Measurements from ENCODE around the gene ATP8B3. TPM values are rescaled to one million over a fixed set of nuclear protein-coding genes. Genes with fewer than 3 reads are reported as not detected.

Gene ATP8B3
- total RNA-seq, 1 experiment from 2014 or later = 5.8 TPM

GRCh38 chr19:1833540-1833939 lies 21.5 kb upstream of the ATP8B3 start:
- no peak for DNase-seq (ENCODE audit: low read depth)

GRCh38 chr19:1832046-1832663 lies 20.1 kb upstream of the ATP8B3 start:
- DNase-seq (ENCODE audit: low read depth) = no peak

DNA sequence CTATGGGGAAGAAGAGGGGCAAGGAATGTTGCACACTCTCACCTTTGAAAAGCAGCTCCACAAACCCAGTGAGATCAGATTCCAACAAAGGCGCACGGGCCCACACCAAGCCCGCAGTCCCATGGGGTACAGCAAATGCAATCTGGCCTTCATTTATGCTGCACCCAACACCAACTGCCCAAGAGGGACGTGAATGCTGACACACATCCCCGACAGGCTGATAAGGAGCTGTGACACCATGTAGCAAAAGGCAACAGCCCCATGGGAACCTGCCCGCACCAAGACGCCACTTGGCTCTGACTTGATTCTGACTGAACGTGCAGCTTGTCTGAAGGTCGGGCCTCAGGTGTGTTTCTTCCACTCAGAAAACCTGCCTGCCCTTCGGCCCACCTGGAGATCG lies 18.9 kb upstream of the ATP8B3 start:
- DNase-seq (ENCODE audit: low read depth) = no peak

DNA sequence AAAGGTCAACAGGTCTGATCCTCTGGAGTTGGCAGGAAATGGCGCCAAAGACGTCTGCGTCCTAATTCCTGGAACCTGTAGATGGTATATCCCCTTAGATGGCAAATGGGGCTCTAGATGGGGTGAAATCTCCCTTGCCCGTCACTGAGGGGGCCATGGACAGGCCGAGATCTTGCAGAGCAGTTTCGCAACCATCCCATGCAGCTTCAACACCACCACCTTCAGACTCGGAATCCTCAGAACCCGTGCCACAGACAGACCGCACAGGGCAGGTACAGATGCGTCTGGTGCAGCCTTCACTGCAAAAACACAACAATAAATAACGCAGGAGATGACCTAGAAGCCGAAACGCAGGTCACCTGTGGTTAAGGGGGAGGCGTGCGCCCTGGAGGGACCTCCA lies 18.5 kb upstream of the ATP8B3 start:
- DNase-seq (ENCODE audit: low read depth) = no peak

- no peak for DNase-seq (ENCODE audit: low read depth)
Observed at GRCh38 chr19:1829958-1830357, 17.9 kb upstream of the ATP8B3 start.

- DNase-seq (ENCODE audit: low read depth) = no peak
Observed at GRCh38 chr19:1828279-1829238, 16.5 kb upstream of the ATP8B3 start.

- DNase-seq (ENCODE audit: low read depth) = no peak
Observed at GRCh38 chr19:1827566-1828278, 15.6 kb upstream of the ATP8B3 start.

DNA sequence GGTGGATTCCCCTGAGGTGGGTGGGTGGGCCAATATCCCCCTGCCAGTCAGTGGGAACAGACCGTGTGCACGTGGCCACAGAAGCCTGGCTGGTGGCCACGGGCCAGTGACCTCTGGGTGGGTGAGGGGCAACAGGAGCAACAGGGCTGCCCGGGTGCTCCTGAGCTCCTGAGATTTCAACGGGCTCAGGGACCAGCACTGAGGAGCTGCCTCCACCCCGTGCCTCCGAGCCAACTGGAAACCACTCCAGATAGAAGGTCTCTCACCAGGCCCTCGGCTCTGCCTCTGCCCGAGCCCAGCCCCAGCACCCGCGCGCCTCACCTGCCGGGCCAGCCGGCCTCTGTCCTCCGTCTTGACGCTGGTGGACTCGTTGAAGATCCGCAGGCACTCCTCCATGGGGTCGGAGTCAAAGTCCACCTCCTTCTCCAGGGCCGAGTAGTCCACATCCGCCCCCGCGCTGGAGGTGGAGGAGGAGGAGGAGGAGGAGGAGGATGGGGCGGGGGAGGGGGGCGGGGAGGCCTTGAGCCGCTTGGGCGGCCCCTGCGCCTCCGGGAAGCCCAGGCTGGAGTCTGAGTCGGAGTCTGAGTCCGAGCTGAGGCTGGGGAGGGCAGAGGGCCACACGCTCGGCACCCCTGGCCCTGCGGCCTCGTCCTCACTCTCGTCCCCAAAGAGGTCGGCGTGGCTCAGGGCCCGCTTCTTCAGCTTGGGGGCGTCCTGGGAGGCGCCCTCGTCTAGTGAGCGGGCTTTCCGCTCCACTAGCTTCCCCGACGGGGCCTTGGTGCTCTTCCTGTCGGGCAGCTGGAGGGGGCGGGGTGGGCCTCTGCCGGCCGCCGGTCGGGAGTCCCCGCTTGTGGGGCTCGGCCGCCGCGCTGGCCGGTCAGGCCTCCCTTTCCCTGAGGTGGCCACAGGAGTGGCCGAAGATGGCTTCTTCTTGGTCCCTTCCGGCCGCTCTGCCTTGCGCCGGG lies 14.8 kb upstream of the ATP8B3 start:
- DNase-seq (ENCODE audit: low read depth) = no peak

DNA sequence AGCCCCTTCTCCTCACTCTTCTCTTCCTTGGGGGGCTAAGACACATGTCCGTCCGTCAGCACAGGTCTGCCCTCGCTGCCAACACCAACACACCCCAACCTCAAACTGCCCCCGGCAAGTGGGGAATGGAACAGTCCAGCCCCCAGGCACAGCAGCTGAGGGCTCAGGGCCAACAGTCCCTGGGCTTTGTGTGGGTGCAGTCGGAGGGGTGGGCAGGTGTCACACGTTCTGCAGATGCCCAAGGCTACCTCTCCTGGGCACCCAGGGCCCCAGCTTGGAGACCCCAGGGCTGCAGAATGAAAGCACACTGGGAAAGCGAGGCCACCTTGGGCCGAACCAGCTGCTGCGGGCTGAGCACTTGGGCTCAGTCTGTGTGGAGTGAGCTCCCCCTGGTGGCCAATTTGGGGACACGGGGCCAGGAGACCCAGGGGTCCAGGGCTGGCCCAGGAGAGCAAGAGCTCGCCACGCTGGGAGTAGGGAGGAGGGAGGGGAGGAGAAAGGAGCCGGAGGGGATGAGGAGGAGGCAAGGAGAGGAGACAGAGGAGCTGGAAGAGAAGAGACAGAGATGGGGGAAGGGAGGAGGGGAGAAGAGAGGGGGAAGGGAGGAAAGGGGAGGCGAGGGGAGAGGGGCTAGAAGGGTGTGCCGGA lies 14.0 kb upstream of the ATP8B3 start:
- DNase-seq (ENCODE audit: low read depth) = peak; percentile 46

DNA sequence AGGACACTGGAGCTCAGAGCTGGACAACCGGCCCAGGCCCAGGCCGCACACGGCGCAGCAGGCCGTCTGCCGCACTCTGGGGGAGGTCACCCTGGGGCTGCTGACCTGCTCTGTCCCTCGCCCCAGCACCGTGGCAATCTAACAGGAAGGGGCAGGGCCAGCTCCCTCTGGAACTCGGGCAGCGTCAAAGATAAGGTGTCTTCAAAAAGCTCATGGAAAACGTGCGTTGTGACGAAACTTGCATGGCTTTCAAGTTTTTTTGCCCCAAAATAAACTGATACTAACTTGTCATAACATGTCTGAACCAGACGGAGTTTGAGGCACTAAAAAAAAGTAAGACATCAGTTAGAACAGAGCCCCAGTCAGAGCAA lies 12.2 kb upstream of the ATP8B3 start:
- DNase-seq (ENCODE audit: low read depth) = no peak

- no peak for DNase-seq (ENCODE audit: low read depth)
Observed at GRCh38 chr19:1823539-1824251, 11.6 kb upstream of the ATP8B3 start.

DNA sequence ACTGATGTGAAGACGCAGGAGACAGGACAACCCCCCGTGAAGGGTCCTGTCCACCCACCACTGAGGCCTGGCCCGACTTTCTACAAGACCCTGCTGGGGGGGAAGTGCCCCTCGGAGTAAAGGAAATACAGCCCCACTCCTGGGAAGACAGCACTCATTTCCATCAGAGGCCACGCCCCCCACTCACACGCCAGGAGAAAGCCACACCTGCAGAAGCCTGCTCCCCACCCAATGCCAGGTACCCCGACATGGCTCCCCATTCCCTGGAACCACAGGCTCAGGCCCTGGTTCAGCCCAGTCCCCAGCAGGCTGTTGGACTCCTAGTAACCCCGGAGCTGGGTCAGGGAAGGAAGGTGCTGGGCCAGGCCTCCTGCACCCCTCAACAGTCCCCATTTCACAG lies 10.9 kb upstream of the ATP8B3 start:
- no peak for DNase-seq (ENCODE audit: low read depth)

DNA sequence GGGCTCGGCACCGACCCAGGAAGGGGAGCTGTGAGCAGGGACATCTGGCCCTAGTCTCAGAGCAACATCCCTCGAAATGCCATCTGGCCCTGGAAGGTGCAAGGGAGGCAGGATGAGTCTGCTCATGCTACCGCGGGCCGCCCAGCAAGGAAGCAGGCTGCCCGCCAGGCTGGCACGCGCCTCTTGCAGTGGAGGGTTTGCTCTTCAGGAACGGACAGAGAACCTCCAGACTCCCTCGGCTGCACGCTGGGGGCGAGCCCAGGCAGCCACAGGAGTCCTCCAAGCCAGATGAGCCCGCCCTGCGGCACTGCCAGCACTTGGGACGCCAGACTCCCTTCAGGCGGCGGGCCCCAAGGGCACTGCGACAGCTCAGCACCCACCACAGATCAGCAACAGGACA lies 10.1 kb upstream of the ATP8B3 start:
- no peak for DNase-seq (ENCODE audit: low read depth)

GRCh38 chr19:1819341-1820255 lies 7.5 kb upstream of the ATP8B3 start:
- DNase-seq (ENCODE audit: low read depth) = no peak

- DNase-seq (ENCODE audit: low read depth) = no peak
Observed at GRCh38 chr19:1818549-1819195, 6.6 kb upstream of the ATP8B3 start.

GRCh38 chr19:1817553-1818179 lies 5.6 kb upstream of the ATP8B3 start:
- DNase-seq (ENCODE audit: low read depth) = no peak

GRCh38 chr19:1816530-1817298 lies 4.6 kb upstream of the ATP8B3 start:
- no peak for DNase-seq (ENCODE audit: low read depth)
